ENCODE data around the gene ALK.

Gene ALK

DNA sequence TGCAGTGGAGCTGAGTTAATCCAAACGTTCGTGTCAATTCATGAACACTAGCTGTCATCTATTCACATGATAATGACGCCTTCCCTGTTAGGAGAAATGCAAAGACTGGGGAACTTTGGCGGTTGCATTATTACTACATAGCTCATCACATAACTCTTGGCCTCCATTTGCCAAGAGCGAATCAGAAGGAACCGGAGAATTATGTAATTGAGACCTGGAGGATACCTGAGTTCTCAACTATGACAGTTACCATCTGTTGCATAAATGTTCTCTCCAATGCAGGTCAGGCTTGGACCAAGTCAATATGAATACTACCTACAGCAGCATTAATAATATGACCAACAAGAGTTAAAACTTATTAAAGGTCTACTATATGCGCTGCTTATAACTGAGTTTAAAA, 531.7 kb downstream of the ALK start:
- no peak for DNase-seq (ENCODE audit: low read depth)
- H3K4me3 ChIP-seq (ENCODE audit: low read depth, low read length): no peak overlapping the region
- TF ChIP-seq, protein P1, sequence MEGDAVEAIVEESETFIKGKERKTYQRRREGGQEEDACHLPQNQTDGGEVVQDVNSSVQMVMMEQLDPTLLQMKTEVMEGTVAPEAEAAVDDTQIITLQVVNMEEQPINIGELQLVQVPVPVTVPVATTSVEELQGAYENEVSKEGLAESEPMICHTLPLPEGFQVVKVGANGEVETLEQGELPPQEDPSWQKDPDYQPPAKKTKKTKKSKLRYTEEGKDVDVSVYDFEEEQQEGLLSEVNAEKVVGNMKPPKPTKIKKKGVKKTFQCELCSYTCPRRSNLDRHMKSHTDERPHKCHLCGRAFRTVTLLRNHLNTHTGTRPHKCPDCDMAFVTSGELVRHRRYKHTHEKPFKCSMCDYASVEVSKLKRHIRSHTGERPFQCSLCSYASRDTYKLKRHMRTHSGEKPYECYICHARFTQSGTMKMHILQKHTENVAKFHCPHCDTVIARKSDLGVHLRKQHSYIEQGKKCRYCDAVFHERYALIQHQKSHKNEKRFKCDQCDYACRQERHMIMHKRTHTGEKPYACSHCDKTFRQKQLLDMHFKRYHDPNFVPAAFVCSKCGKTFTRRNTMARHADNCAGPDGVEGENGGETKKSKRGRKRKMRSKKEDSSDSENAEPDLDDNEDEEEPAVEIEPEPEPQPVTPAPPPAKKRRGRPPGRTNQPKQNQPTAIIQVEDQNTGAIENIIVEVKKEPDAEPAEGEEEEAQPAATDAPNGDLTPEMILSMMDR (IDR thresholded peaks at IDR 0.05; ENCODE audit: control insufficient read depth, extremely low read depth, insufficient read depth): no peak

DNA sequence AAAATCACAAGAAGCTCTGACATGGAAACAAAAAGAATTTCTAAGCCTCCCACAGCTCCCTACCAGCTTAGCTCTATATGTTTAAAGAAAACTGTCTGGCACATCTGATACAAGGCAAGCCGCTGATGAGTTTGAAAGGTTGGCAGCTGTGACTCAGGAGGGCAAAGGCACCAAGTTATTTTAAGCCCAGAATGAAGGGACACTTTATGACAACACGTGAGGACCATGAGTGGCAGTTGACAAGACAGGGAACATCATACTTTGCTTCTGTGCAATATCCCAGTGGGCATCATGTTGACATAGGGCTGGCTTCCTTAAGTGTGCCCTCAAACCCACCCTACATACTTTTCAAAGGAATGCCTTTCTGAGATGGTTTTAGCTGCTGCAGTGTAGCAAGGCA, 533.3 kb downstream of the ALK start:
- H3K4me3 ChIP-seq (ENCODE audit: low read depth, low read length): no peak overlapping the region
- no peak for DNase-seq (ENCODE audit: low read depth)
- TF ChIP-seq, protein P1 (IDR thresholded peaks at IDR 0.05; ENCODE audit: control insufficient read depth, extremely low read depth, insufficient read depth): no peak

DNA sequence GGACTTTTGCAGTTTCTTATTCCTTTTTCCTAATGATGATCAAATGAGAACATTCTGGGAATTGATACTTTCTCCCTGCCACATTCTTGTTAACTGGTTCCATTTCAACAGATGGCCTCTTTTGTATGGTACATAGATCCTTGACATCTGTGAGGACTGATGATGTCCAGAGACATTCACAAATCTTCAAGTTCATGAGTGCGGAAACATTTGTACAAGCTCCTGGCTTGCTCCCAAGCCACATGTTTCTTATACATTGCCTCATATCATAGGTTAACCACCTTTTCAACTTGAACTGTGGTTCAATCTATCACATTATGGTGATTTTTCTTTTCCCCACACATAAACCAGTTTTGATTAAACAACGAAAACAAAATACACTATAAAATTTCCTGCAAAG, 538.9 kb downstream of the ALK start:
- DNase-seq (ENCODE audit: low read depth): no peak
- no peak overlapping the region for H3K4me3 ChIP-seq (ENCODE audit: low read depth, low read length)
- TF ChIP-seq, protein P1 (IDR thresholded peaks at IDR 0.05; ENCODE audit: control insufficient read depth, extremely low read depth, insufficient read depth): no peak

DNA sequence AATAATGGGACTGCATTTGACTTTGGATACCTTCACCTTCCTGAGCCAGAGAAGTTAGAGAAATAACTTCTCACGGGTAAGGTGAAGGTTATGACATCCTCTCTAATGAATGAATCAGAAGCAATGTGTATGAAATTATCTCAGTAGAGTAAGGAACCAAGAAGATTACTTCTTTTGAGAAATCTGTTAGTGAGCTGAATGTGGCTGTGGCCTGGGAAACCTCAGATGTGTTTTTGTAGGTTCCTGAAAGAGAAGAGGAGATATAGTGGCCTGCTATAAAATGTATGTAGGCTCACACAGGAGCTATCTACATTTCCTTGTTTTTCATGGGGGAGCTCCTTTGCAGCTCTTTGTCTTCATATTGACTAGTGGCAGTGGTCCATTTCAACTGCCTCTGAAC, 543.6 kb downstream of the ALK start:
- no peak overlapping the region for H3K4me3 ChIP-seq (ENCODE audit: low read depth, low read length)
- no peak for DNase-seq (ENCODE audit: low read depth)
- TF ChIP-seq, protein P1 (IDR thresholded peaks at IDR 0.05; ENCODE audit: control insufficient read depth, extremely low read depth, insufficient read depth): no peak

DNA sequence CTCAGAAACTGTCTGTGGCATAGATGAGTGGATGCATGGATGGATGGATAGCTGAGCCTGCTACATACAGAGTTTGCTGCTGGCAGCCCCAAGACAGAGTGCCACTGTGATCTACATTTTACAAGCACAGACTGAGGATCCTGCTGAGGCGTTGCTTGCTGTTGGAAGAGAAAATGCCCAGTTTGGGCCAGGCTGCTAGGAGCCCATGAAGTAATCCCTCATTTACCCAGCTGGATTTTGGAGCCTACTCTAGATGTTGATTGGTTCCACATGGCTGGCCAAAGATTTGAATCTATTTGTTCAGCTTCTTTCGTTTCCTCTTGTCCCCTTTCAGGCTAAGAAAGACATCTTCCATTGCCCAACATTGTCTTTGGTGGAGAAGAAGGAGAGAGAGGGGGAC, 544.8 kb downstream of the ALK start:
- DNase-seq (ENCODE audit: low read depth): no peak
- no peak overlapping the region for H3K4me3 ChIP-seq (ENCODE audit: low read depth, low read length)
- TF ChIP-seq, protein P1 (IDR thresholded peaks at IDR 0.05; ENCODE audit: control insufficient read depth, extremely low read depth, insufficient read depth): no peak

DNA sequence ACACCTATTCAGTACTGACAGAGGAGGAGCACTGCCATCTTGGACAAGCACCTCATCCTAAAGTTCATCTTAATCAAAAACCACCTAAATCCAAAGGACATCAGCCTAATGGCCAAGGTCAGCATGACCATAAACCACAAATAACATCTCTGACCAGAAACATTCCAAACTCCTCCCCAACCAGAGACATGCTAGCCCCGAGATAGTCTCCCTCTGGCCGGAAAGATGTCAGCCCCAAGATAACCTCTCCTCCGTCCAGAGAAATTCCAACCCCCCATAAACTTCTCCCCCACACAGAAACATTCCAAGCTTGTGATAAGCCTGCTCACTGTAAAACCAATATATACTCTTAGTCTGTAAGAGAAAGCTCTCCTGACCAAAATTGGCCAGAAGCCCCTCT, 545.5 kb downstream of the ALK start:
- TF ChIP-seq, protein P1 (IDR thresholded peaks at IDR 0.05; ENCODE audit: control insufficient read depth, extremely low read depth, insufficient read depth): no peak
- H3K4me3 ChIP-seq (ENCODE audit: low read depth, low read length): no peak overlapping the region
- DNase-seq (ENCODE audit: low read depth): no peak

DNA sequence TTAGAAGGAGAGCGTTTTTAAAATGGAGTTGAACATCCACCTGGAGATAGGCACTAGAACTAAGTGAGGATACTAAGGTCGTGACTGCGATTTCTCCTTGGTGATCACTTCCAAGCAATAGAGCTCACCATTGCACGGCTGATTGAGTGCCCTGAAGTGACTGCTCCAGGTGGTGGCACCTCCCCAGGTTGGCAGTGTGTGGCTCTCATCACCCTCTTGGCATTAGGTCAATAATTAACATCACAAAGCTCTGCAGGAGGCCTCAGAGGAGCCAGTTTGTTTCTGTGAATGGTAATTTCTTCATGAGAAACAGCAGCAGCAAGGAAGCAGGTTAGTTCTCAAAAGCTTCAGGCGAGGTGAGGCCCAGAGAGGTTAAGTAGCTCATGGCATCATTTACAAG, 546.6 kb downstream of the ALK start:
- DNase-seq (ENCODE audit: low read depth): no peak
- no peak overlapping the region for H3K4me3 ChIP-seq (ENCODE audit: low read depth, low read length)
- TF ChIP-seq, protein P1 (IDR thresholded peaks at IDR 0.05; ENCODE audit: control insufficient read depth, extremely low read depth, insufficient read depth): no peak
